SK-N-SH (cell line): ENCODE data around the gene LPXN. TPM values are rescaled to one million over a fixed set of nuclear protein-coding genes. Genes with fewer than 3 reads are reported as not detected.

ENCODE experiments used
- CTCF ChIA-PET: fragments of 300-600, 350-600 bp; formaldehyde crosslinking; extraction: SDS; loops from one replicate; lab custom pipeline; 2021; lab: Yijun Ruan, JAX
- POLR2A ChIA-PET: fragments of 350-600 bp; sonication (Branson Sonifier 250); formaldehyde crosslinking; extraction: SDS; loops from one replicate; lab custom pipeline; 2020; ENCODE audit warnings: antibody characterized with exemption, inconsistent platforms; lab: Yijun Ruan, JAX
- DNase-seq: peaks from one replicate; pipeline ENCODE4 v3.0.0; 2012
- H2AFZ ChIP-seq: fragments of 200-600 bp; sonication (generic); 2 replicates; pipeline ENCODE4 v1.8.1; 2016; ENCODE audit warnings: antibody characterized with exemption, mild to moderate bottlenecking, low read depth
- H3F3A ChIP-seq: fragments of 200-600 bp; sonication (generic); replicated peaks from 2 replicates; pipeline ENCODE3; 2016; ENCODE audit warnings: antibody characterized with exemption, mild to moderate bottlenecking; ENCODE audit not compliant: insufficient read depth
- H3K27ac ChIP-seq, 2 experiments: fragments of 200-500 bp in 1 of 2; fragments of 200-600 bp in 1 of 2; sonication (Bioruptor generic) in 1 of 2; sonication (generic), shearing (Covaris generic) in 1 of 2; 2 replicates each; pipeline versions ENCODE4 v1.5.1 to v1.6.1; 2014 to 2016; ENCODE audit warnings: low read depth in 2 of 2, inconsistent platforms in 1 of 2, low read length in 1 of 2, mild to moderate bottlenecking in 1 of 2, mixed read lengths in 1 of 2
- H3K27me3 ChIP-seq: fragments of 200-600 bp; sonication (generic), shearing (Covaris generic); 2 replicates; pipeline ENCODE4 v1.6.1; 2016; ENCODE audit warnings: mixed run types; ENCODE audit not compliant: insufficient read depth
- H3K36me3 ChIP-seq, 2 experiments: fragments of 200-500 bp in 1 of 2; fragments of 200-600 bp in 1 of 2; sonication (Bioruptor generic) in 1 of 2; sonication (generic) in 1 of 2; replicated peaks in 1 of 2; 2 replicates each; pipeline versions ENCODE3 to v1.5.1; 2014 to 2016; ENCODE audit warnings: low read length in 1 of 2, mild to moderate bottlenecking in 1 of 2; ENCODE audit not compliant: insufficient read depth in 2 of 2, control insufficient read depth in 1 of 2
- H3K4me1 ChIP-seq, 2 experiments: fragments of 200-500 bp in 1 of 2; fragments of 200-600 bp in 1 of 2; sonication (Bioruptor generic) in 1 of 2; sonication (generic), shearing (Covaris generic) in 1 of 2; 2 replicates each; pipeline versions ENCODE4 v1.5.1 to v1.6.1; 2014 to 2016; ENCODE audit warnings: low read depth in 1 of 2, low read length in 1 of 2, mixed run types in 1 of 2; ENCODE audit not compliant: insufficient read depth in 2 of 2, control insufficient read depth in 1 of 2
- H3K4me2 ChIP-seq: fragments of 200-600 bp; sonication (generic), shearing (Covaris generic); 2 replicates; pipeline ENCODE4 v1.6.1; 2017; ENCODE audit warnings: mixed run types
- H3K4me3 ChIP-seq, 2 experiments: fragments of 200-500 bp in 1 of 2; fragments of 200-600 bp in 1 of 2; sonication (Bioruptor generic) in 1 of 2; sonication (generic), shearing (Covaris generic) in 1 of 2; 2 replicates each; pipeline versions ENCODE4 v1.5.1 to v1.8.1; 2014 to 2016; ENCODE audit warnings: low read depth in 2 of 2, inconsistent platforms in 1 of 2, low read length in 1 of 2, mild to moderate bottlenecking in 1 of 2, mixed read lengths in 1 of 2, moderate library complexity in 1 of 2
- H3K79me2 ChIP-seq: fragments of 200-600 bp; sonication (generic); 2 replicates; pipeline ENCODE4 v1.8.1; 2017; ENCODE audit warnings: mild to moderate bottlenecking; ENCODE audit not compliant: insufficient read depth
- H3K9ac ChIP-seq: fragments of 200-600 bp; sonication (generic); 2 replicates; pipeline ENCODE4 v1.6.1; 2017; ENCODE audit warnings: mixed run types
- H3K9me2 ChIP-seq: fragments of 200-600 bp; sonication (generic); 2 replicates; pipeline ENCODE4 v1.6.1; 2017; ENCODE audit warnings: mixed run types
- H3K9me3 ChIP-seq: fragments of 200-600 bp; sonication (generic); 2 replicates; pipeline ENCODE4 v1.6.1; 2017; ENCODE audit warnings: mixed run types, mild to moderate bottlenecking, moderate library complexity
- H4K20me1 ChIP-seq: fragments of 200-600 bp; sonication (generic); 2 replicates; pipeline ENCODE4 v1.6.1; 2017; ENCODE audit warnings: mild to moderate bottlenecking, mixed run types; ENCODE audit not compliant: insufficient read depth
- EP300 ChIP-seq, 2 experiments: IDR thresholded peaks; 2 replicates each; pipeline versions ENCODE4 v1.4.0 to v1.6.1; 2012; ENCODE audit warnings: borderline replicate concordance in 1 of 2, low read depth in 1 of 2, low read length in 1 of 2
- EZH2phosphoT487 ChIP-seq: fragments of 200-600 bp; sonication (generic); IDR thresholded peaks from 2 replicates; pipeline ENCODE4 v1.6.1; 2017; ENCODE audit warnings: low read depth, mixed run types, mild to moderate bottlenecking, antibody characterized with exemption, moderate library complexity, borderline replicate concordance
- FOXJ3 ChIP-seq: sonication (generic); formaldehyde crosslinking; IDR thresholded peaks from 2 replicates; pipeline ENCODE4 v1.5.1; 2020; ENCODE audit warnings: mild to moderate bottlenecking, missing genetic modification reagents
- FOXM1 ChIP-seq: IDR thresholded peaks from 2 replicates; pipeline ENCODE4 v1.4.0; 2012; ENCODE audit warnings: low read depth, mild to moderate bottlenecking
- GABPA ChIP-seq: IDR thresholded peaks from 2 replicates; pipeline ENCODE4 v1.4.0; 2012; ENCODE audit warnings: low read depth, mild to moderate bottlenecking
- GATA2 ChIP-seq: sonication (generic); formaldehyde crosslinking; IDR thresholded peaks from 2 replicates; pipeline ENCODE4 v1.5.0; 2020; ENCODE audit warnings: mild to moderate bottlenecking, missing genetic modification reagents
- JUND ChIP-seq: IDR thresholded peaks from 2 replicates; pipeline ENCODE4 v1.4.0; 2012
- MEF2A ChIP-seq: IDR thresholded peaks from 2 replicates; pipeline ENCODE4 v1.4.0; 2012; ENCODE audit warnings: low read depth, borderline replicate concordance
- MXI1 ChIP-seq: IDR thresholded peaks from 2 replicates; pipeline ENCODE4 v1.6.1; 2012; ENCODE audit warnings: mild to moderate bottlenecking, low read depth, low read length, improper control_type of control experiment
- NFIC ChIP-seq: IDR thresholded peaks from 2 replicates; pipeline ENCODE4 v1.4.0; 2012; ENCODE audit warnings: borderline replicate concordance
- NRF1 ChIP-seq: IDR thresholded peaks from 2 replicates; pipeline ENCODE4 v1.6.1; 2012; ENCODE audit warnings: low read depth, mild to moderate bottlenecking, low read length
- SMC3 ChIP-seq: IDR thresholded peaks from 2 replicates; pipeline ENCODE4 v1.6.1; 2012; ENCODE audit warnings: low read depth, low read length, improper control_type of control experiment
- TAF1 ChIP-seq: IDR thresholded peaks from 2 replicates; pipeline ENCODE4 v1.6.1; 2012; ENCODE audit warnings: low read depth, mild to moderate bottlenecking, low read length, moderate library complexity, borderline replicate concordance
- TCF12 ChIP-seq: IDR thresholded peaks from 2 replicates; pipeline ENCODE4 v1.4.0; 2012
- TEAD4 ChIP-seq: IDR thresholded peaks from 2 replicates; pipeline ENCODE4 v1.4.0; 2012; ENCODE audit warnings: mild to moderate bottlenecking, borderline replicate concordance; ENCODE audit not compliant: insufficient read depth
- YY1 ChIP-seq: IDR thresholded peaks from 2 replicates; pipeline ENCODE4 v1.4.0; 2012; ENCODE audit warnings: low read depth, mild to moderate bottlenecking
- WGBS: methylation state at CpG from one replicate; pipeline ENCODE4 v1.1.6; 2017; ENCODE audit warnings: low lambda C conversion rate; 5-methylcytosine and 5-hydroxymethylcytosine counted together
- polyA plus RNA-seq, 3 experiments: library from polyadenylated mRNA; depleted of rRNA; stranded (reverse); fragments of >200 nt; gene quantifications; 2 replicates each; pipeline ENCODE4 v1.2.3, GENCODE V29; 2012
- TF ChIP-seq, protein P1 (sequence below): IDR thresholded peaks from 2 replicates; pipeline ENCODE4 v1.4.0; 2012; ENCODE audit warnings: low read depth
- TF ChIP-seq, protein P2 (sequence below): fragments of 150-350 bp; IDR thresholded peaks from 2 replicates; pipeline ENCODE4 v1.6.1; 2016; ENCODE audit warnings: mild to moderate bottlenecking, low read depth, low read length

LPXN gene
- polyA plus RNA-seq, 1 of the 3 experiments (the other 2 are of a cell fraction), result 4.4 TPM

DNA sequence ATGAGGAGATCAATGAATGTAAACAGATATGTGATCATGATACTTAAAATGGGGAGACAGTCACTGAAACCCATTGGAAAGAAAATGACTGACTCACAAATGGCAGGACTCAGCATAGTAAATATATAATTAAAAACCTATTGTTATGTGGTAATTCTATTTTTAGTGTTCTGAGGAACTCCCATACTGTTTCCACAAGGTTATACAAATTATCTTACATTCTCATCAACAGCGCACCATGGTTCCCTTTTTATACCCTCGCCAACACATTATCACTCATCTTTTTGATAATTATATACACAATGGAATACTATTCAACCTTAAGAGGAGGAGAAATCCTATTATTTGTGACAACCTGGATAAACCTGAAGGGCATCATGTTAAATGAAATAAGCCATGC lies 84.8 kb downstream of the LPXN start:
- DNase-seq, result no peak
- Histone ChIP-seq H3K79me2 (no peaks in the 10 kb centered on the region), H3K4me1 (no peaks in the 10 kb centered on the region), H3K9ac (no peak overlapping the region), H3K4me2 (no peak overlapping the region), H4K20me1 (no peaks in the 10 kb centered on the region), H3K4me3 (no peak overlapping the region), H3K27me3 (no peaks in the 10 kb centered on the region), H3K27ac (no peak overlapping the region), H2AFZ (no peak overlapping the region), H3K9me2 (no peaks in the 10 kb centered on the region), H3K36me3 (no peaks in the 10 kb centered on the region), H3F3A (peaks cover 11% of the 10 kb centered on the region), H3K9me3 (no peaks in the 10 kb centered on the region)
- TF ChIP-seq JUND (no peak), MEF2A (no peak), TCF12 (no peak), TAF1 (no peak), GABPA (no peak), FOXJ3 (CRISPR knock-in tag) (no peak), GATA2 (CRISPR knock-in tag) (no peak), EZH2phosphoT487 (no peak), SMC3 (no peak), FOXM1 (no peak), EP300 (IDR thresholded peaks at IDR 0.05; ENCODE audit: borderline replicate concordance in 1 of 2, low read depth in 1 of 2, low read length in 1 of 2) (no peak), MXI1 (no peak), NFIC (no peak), YY1 (no peak)
- TF ChIP-seq, protein P1, sequence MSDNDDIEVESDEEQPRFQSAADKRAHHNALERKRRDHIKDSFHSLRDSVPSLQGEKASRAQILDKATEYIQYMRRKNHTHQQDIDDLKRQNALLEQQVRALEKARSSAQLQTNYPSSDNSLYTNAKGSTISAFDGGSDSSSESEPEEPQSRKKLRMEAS, result no peak
- CTCF ChIA-PET, result no interaction called here
- WGBS, result 8% methylated on average over 2 of the region's 2 CpGs
- POLR2A ChIA-PET, result no interaction called here

DNA sequence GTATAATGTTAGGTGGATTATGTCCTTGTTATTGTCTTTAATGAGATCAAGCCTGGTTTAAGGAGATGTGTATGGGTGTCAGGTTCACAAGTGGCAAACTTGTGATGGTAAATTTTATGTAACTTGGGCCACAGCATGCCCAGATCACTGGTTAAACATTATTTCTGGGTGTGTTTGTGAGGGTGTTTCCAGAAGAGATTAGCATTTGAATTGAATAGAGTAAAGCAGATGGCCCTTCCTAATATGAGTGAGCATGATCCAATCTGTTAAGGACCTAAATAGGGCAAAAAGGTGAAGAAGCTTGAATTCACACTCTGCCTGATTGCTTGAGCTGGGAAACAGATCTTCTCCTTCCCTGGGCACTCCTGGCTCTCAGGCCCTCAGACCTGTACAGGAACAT lies 88.5 kb downstream of the LPXN start:
- Histone ChIP-seq H3K4me1 (no peaks in the 10 kb centered on the region), H3K9me2 (no peaks in the 10 kb centered on the region), H4K20me1 (no peaks in the 10 kb centered on the region), H3K9me3 (no peaks in the 10 kb centered on the region), H3F3A (no peaks in the 10 kb centered on the region), H3K27ac (no peak overlapping the region), H3K79me2 (no peaks in the 10 kb centered on the region), H3K36me3 (no peaks in the 10 kb centered on the region), H3K27me3 (no peaks in the 10 kb centered on the region), H3K9ac (no peak overlapping the region), H3K4me2 (no peak overlapping the region), H2AFZ (no peak overlapping the region), H3K4me3 (no peak overlapping the region)
- TF ChIP-seq NFIC (no peak), NRF1 (no peak), TEAD4 (no peak)
- TF ChIP-seq, protein P2, sequence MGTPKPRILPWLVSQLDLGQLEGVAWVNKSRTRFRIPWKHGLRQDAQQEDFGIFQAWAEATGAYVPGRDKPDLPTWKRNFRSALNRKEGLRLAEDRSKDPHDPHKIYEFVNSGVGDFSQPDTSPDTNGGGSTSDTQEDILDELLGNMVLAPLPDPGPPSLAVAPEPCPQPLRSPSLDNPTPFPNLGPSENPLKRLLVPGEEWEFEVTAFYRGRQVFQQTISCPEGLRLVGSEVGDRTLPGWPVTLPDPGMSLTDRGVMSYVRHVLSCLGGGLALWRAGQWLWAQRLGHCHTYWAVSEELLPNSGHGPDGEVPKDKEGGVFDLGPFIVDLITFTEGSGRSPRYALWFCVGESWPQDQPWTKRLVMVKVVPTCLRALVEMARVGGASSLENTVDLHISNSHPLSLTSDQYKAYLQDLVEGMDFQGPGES, result no peak
- CTCF ChIA-PET, result no interaction called here
- POLR2A ChIA-PET, result no interaction called here
- DNase-seq, result no peak
